HG03558 (cell line): ENCODE measurements around the gene PRKAB2.
"Not testable (repeated sequence)": the region's sequence is repeated elsewhere in the genome, so short reads cannot be mapped to it uniquely, and the experiment has no call there.

ENCODE experiments used
- ATAC-seq: cut with Tn5 transposase; IDR thresholded peaks from one replicate; pipeline ENCODE4 v1.9.1; 2021; ENCODE audit warnings: moderate number of reproducible peaks; ENCODE audit not compliant: unreplicated experiment; ENCODE audit errors: extremely low read depth

Gene PRKAB2

DNA sequence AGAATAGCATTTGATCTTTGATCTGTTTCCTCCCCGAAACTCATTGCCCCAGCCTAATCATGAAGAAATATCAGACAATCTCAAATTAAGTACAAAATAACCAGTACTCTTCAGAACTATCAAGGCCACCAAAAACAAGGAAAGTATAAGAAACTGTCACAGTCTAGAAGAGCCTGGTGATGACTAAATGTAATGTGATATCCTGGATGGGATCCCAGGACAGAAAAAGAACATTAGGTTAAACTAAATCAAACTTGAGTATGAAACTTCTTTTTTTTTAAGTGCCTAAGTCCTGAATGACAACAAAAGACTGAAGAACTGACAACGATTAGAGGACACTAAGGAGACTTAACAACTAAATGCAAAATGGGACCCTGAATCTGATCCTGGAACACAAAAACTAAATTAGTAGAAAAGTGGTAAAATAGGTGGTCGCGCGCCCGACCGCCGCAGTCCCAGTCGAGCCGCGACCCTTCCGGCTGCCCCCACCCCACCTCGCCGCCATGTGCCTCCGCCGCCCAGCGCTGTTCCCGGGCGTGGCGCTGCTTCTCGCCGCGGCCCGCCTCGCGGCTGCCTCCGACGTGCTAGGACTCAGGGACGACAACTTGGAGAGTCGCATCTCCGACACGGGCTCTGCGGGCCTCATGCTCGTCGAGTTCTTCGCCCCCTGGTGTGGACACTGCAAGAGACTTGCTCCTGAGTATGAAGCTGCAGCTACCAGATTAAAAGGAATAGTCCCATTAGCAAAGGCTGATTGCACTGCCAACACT lies 5.5 kb upstream of the PRKAB2 start:
- ATAC-seq = no peak

DNA sequence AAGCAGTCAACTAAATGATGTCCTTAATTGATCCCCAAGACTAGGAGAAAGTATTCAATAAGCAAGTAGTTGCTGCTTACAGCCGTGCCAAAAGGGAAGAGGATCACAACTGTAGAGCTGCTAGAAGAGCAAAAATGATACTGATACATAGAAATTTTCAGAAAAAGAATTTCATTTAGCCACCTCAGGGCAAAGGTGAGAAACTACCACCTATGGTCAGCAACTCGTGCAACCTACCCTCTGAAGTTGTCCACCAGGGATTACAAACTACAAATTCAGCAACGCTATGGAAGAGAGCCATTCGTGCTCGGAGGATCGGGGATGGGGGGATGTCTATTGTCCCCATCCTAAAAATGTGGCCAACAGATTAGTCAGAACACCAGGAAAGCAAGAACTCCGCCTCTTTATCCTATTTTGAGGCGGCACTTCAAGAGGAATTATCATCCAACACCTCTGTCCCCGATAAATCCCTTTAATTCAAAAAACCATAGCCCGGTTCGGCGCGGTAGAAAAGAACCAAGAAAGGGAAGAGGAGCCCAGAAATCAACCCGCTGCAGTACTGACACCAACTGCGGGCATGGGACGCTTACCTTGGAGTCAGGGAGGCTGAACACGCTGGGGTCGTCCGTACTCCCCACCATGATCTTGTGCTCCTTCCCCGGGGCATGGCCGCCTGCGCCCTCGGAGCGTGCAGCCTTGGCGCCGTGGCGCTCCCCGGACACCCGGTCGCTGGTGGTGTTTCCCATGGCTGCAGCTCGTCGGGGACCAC lies 687 bp downstream of the PRKAB2 start:
- ATAC-seq = no peak

- ATAC-seq = no peak
Measured at GRCh38 chr1:147169840-147170674, 2.2 kb downstream of the PRKAB2 start.

DNA sequence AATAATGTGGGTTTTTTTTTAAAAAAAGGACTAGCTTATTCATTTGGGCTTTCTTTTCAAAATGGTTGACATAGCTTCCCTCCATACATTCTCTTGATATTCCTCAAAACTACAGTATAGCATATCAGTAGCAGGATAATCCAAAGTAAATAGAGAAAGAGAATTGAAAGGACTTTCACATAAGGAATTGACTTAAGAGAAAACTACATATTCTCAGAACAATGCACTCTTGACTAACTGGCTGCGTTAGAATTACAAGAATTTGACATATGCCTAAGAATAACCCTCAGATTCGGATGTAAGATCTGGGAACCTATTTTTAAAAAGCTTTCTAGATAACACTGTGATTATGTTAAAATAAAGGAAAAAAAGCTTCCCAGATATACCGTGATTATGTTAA lies 3.1 kb downstream of the PRKAB2 start:
- no peak for ATAC-seq

DNA sequence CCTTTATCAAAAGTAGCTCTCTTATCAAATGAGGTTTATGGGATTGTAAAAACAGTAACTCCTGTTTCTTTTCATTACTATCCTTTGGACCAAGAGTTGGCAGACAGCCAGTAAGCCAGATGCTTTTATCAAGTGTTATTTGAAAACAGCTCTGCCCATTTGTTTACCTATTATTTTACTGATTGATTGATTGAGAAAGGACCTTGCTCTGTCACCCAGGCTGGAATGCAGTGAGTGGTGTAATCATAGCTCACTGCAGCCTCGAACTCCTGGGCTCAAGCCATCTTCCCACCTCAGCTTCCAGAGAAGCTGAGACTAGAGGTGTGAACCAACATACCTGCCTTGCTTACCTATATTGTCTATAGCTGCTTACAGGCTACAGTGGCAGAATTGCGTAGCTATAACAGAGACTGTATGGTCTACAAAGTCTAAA lies 3.6 kb downstream of the PRKAB2 start:
- ATAC-seq = no peak

DNA sequence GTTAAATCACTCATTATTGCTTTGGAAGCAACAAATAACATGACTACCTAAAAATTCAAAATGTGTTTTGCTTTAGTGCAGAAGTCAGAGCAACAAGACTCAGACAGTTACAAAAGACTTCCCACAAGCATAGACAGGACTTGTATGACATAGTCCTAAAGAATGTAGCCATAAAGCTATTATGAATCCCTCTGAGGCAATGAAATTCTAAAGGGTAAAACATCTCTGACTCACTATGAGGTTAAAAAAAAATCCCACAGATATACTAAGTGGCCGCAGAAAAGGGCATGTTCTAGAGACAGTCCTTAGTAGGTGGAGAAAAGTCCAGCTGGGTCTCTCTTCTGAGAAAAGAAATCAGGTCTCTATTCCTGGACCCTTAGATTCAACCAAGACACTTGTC lies 4.9 kb downstream of the PRKAB2 start:
- ATAC-seq = no peak

DNA sequence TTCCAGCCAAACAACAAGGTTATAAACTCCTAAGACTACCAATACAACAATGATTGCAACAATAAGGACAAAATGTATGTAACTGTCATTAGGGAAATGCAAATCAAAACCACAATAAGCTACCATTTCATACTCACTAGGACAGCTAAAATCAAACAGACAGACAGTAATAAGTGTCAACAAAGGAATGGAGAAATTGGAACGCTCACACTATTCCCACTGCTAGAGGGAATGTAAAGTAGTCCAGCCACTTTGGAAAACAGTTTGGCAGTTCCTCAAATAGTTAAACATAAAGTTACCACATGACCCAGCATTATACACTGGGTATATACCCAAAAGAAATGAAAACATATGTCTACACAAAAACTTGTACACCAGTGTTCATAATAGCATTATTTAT lies 9.3 kb downstream of the PRKAB2 start:
- ATAC-seq = no peak

GRCh38 chr1:147162093-147162492 lies 10.2 kb downstream of the PRKAB2 start:
- no peak for ATAC-seq

DNA sequence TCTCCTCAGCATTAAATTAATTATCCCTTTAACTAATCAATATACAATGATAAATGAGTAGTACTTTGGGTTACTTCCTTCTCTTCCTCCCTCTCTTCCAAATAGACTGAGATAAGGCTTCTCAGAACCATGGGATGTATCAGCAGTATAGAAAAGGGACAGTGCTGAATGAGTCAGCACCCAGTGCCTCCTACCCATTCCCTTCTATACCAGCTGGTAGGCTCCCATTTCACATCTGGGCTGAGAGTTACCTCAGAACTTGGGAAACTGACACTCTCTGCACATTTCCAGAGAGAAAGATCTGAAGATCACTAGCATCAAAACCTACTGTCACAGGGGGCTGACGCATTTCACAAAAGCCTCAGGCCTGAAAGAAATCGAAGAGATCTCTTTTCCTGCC lies 15.2 kb downstream of the PRKAB2 start:
- ATAC-seq = not testable (repeated sequence)

- no peak for ATAC-seq
Measured at GRCh38 chr1:147156642-147157041, 15.6 kb downstream of the PRKAB2 start.

DNA sequence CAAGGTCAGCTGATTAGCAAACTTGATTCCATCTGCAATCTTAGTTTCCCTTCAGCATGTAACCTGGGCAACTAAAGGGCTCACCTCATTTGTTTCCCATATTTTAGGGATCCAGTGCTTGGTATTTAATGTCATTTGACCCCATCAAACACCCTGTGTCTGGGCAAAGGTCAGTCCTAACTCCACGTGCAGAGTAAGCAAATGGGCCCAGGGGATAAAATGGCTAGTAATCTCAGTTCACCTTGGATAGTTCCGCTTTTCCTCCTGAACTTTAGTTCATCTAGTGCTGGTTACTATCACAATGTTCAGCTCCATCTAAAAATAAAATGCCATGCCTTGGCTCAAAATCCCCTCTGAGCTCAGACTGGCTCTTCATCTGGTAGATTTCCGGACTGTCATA lies 19.5 kb downstream of the PRKAB2 start:
- no peak for ATAC-seq

DNA sequence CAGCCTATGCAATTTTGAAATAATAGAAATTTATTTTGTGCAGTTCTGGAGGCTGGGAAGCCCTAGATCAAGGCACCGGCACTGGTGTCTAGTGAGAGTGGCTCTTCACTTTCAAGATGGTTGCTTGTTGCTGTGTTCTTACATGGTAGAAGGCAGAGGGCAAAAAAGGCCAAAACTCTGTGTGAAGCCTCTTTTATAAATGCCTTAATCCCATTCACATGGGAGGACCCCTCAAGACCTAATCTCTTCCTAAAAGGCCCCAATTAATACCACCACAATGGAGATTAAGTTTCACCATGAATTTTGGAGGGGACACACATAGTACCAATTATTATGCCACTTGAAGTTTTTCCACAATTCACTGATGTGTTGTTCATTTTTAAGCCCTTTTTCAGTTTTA lies 21.0 kb downstream of the PRKAB2 start:
- no peak for ATAC-seq

GRCh38 chr1:147142886-147143285 lies 29.4 kb downstream of the PRKAB2 start:
- ATAC-seq = no peak

DNA sequence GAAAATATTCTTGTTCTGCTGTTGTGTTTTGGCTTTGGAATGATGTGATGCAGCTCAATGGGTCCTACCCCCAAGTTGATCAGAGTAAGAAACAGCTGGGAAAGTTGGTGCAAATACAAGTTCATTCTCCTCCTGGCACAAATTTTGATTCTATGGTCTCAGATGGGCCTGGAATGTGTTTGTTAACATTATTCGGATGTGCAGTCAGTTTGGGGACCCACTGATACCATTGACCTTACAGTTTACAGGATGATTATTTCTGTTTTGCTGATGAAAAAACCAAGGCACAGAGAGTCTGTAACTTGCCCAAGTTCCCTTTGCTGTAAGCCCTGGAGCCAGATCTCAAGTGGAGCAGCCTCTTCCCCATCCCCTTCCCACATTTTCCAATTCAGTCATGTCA lies 41.5 kb downstream of the PRKAB2 start:
- not testable (repeated sequence) for ATAC-seq

DNA sequence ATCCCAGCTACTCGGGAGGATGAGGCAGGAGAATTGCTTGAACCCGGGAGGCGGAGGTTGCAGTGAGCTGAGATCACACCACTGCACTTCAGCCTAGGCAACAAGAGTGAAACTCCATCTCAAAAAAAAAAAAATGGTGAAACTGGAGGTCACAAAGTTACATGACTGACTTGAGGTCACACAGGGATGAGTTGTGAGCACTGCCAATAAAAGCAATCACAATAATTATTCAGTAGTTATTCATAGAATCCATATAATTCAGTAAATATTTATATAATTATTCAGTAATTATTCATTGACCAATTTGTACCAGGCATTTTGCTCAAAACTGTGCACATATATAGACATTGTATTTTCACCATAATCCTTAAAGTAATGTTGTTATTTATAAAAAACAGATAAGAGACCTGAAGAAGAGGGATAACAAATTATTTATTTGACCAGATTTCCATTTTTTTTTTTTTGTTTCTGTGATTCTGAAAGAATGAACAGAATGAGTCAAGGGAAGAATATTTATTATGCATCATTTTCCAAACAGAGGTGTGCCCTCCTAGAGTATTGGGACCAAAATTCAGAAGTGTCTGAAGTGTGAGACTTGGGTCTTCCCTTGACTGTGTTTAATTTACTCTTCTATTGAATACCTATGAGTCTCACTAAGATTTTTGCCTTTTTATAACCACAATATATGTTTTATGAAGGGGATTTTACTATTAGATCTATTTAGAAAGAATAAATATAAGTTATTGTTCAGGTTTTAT lies 43.0 kb downstream of the PRKAB2 start:
- no peak for ATAC-seq

GRCh38 chr1:147124266-147124665 lies 48.0 kb downstream of the PRKAB2 start:
- ATAC-seq = no peak

DNA sequence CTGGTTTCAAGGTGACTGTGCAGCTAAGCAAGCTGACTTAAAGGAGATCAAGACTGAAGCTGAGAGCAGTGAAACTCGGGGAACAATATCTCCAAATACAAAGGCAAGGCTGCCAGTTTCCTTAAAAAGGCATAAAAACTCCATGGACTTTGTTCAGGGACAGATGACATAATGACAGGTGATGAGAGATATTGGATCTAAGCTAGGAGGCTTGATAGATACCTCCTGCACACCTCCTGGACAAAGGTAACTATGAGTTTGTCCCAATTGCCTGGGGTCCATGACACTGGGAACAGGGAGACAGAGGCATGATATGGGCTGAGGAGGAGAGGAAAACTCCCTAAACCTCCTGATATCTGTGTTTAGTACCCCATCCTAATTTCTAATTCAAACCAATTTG lies 55.2 kb downstream of the PRKAB2 start:
- ATAC-seq = no peak

DNA sequence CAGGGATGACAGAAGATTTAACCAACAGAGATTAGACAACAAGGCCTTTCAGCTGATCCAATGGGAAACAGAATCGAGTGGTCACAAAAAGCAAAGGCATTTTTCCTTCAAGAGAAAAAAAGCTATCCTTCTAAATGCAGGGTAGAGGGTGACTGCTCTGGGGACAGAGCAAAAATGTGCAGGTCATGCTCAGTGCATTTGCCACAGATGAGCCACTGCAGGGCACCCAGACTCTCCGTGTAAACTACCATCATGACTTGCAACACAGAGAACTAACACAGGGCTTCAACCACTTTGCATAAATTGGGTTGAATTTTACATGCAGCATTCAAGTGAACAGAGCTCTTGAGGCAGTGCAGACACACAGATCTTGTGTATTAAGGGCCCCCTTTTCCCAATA lies 56.8 kb downstream of the PRKAB2 start:
- no peak for ATAC-seq

- not testable (repeated sequence) for ATAC-seq
Measured at GRCh38 chr1:147115079-147115478, 57.2 kb downstream of the PRKAB2 start.

GRCh38 chr1:147114353-147114752 lies 57.9 kb downstream of the PRKAB2 start:
- ATAC-seq = not testable (repeated sequence)
